BJ (cell line): ENCODE data around the gene GOLGA8B. TPM values are rescaled to one million over a fixed set of nuclear protein-coding genes. Genes with fewer than 3 reads are reported as not detected.

Experiments
- CTCF ChIA-PET: fragments of 350-600 bp; formaldehyde crosslinking; extraction: SDS; loops from one replicate; lab custom pipeline; 2021; ENCODE audit warnings: antibody characterized with exemption, inconsistent platforms; lab: Yijun Ruan, JAX
- POLR2A ChIA-PET: fragments of 300-600 bp; sonication (Branson Sonifier 250); formaldehyde crosslinking; extraction: SDS; loops from one replicate; lab custom pipeline; 2021; ENCODE audit warnings: antibody characterized with exemption; lab: Charles Lee
- DNase-seq: peaks from one replicate; pipeline ENCODE4 v3.0.0-alpha.2; 2011; ENCODE audit warnings: low read depth
- H3K27me3 ChIP-seq: 2 replicates; pipeline ENCODE4 v1.6.0; 2011; ENCODE audit warnings: low read length; ENCODE audit not compliant: control insufficient read depth, insufficient read depth
- H3K36me3 ChIP-seq: 2 replicates; pipeline ENCODE4 v1.5.1; 2011; ENCODE audit warnings: low read length; ENCODE audit not compliant: control insufficient read depth, insufficient read depth
- H3K4me3 ChIP-seq: 2 replicates; pipeline ENCODE4 v1.5.1; 2011; ENCODE audit warnings: low read depth, mild to moderate bottlenecking, control low read depth, low read length
- polyA plus RNA-seq: library from polyadenylated mRNA; depleted of rRNA; stranded (reverse); fragments of >200 nt; gene quantifications from 2 replicates; pipeline ENCODE4 v1.2.3, GENCODE V29; 2011
- TF ChIP-seq, protein P1 (sequence below): IDR thresholded peaks from 2 replicates; pipeline ENCODE4 v1.5.1; 2011; ENCODE audit warnings: low read depth, mild to moderate bottlenecking, control low read depth, inconsistent platforms, low read length, moderate library complexity; ENCODE audit not compliant: insufficient read depth

The GOLGA8B gene
- polyA plus RNA-seq, 1 experiment, result 30.4 TPM

GRCh38 chr15:34607832-34608231 is 24.4 kb upstream of the GOLGA8B start:
- Histone ChIP-seq H3K36me3 (no peaks in the 10 kb centered on the region), H3K4me3 (no peak overlapping the region), H3K27me3 (peaks cover 12% of the 10 kb centered on the region)
- TF ChIP-seq, protein P1, sequence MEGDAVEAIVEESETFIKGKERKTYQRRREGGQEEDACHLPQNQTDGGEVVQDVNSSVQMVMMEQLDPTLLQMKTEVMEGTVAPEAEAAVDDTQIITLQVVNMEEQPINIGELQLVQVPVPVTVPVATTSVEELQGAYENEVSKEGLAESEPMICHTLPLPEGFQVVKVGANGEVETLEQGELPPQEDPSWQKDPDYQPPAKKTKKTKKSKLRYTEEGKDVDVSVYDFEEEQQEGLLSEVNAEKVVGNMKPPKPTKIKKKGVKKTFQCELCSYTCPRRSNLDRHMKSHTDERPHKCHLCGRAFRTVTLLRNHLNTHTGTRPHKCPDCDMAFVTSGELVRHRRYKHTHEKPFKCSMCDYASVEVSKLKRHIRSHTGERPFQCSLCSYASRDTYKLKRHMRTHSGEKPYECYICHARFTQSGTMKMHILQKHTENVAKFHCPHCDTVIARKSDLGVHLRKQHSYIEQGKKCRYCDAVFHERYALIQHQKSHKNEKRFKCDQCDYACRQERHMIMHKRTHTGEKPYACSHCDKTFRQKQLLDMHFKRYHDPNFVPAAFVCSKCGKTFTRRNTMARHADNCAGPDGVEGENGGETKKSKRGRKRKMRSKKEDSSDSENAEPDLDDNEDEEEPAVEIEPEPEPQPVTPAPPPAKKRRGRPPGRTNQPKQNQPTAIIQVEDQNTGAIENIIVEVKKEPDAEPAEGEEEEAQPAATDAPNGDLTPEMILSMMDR, result no peak
- ChIA-PET POLR2A (no interaction called here), CTCF (no interaction called here)
- DNase-seq, result no peak

GRCh38 chr15:34606545-34606944 is 23.1 kb upstream of the GOLGA8B start:
- ChIA-PET POLR2A (no interaction called here), CTCF (no interaction called here)
- Histone ChIP-seq H3K4me3 (no peak overlapping the region), H3K27me3 (peaks cover 11% of the 10 kb centered on the region), H3K36me3 (no peaks in the 10 kb centered on the region)
- TF ChIP-seq, protein P1, result no peak
- no peak for DNase-seq

DNA sequence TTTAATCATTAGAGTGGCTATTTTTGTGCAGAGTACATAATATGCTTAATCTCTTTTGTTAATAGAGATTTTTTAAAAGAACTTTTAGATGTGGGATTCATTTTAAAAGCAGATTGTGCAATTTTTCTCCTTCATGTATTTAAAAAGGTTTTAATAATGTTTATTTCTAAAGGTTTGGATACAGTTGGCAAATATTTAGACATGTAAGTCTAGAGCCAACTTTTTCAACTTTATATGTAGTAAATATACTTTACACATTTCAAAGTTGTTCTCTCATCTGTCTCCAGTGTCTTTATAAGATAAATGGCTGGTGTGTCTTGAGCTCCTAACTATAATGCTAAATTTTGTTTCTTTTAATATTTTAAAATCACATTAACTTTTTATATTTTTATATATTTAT is 22.7 kb upstream of the GOLGA8B start:
- ChIA-PET POLR2A (no interaction called here), CTCF (no interaction called here)
- Histone ChIP-seq H3K36me3 (no peaks in the 10 kb centered on the region), H3K4me3 (no peak overlapping the region), H3K27me3 (peaks cover 11% of the 10 kb centered on the region)
- no peak for DNase-seq
- TF ChIP-seq, protein P1, result no peak

- Histone ChIP-seq H3K36me3 (no peaks in the 10 kb centered on the region), H3K4me3 (no peak overlapping the region), H3K27me3 (peaks cover 5% of the 10 kb centered on the region)
- ChIA-PET POLR2A (no interaction called here), CTCF (interaction anchor here (0.6 kb wide), 1 partner anchor 26 kb away, joined by 4 read pairs; no protein-coding TSS in a partner anchor)
- TF ChIP-seq, protein P1, result no peak
- no peak for DNase-seq
Observed at GRCh38 chr15:34603095-34603494, 19.6 kb upstream of the GOLGA8B start.

DNA sequence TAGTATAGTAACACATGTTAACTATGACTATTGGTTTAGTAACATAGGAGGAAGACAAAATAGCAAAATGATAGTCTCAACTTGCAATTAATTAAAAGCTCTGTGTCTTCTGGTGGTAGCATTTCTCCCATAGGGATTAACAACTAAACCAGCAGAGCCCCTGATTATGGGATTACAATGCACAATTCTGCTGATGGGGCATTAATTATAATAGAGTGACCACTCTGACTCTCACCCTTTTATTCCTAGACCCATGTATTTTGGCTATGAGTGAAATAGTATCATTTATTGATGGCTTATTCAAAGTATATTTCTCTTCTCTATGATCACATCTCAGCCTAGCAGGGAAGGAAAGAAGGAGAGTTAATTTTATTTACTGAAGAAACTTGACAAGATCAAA is 17.5 kb upstream of the GOLGA8B start:
- ChIA-PET POLR2A (no interaction called here), CTCF (no interaction called here)

More for the DNA sequence above, 17.5 kb upstream of the GOLGA8B start:
- Histone ChIP-seq H3K4me3 (no peak overlapping the region), H3K36me3 (no peaks in the 10 kb centered on the region), H3K27me3 (peaks cover 5% of the 10 kb centered on the region)
- DNase-seq, result no peak
- TF ChIP-seq, protein P1, result no peak
